IMR-90 (cell line): Measurements from ENCODE around the gene GLG1. TPM values are rescaled to one million over a fixed set of nuclear protein-coding genes. Genes with fewer than 3 reads are reported as not detected.

ENCODE experiments used
- ATAC-seq: fragments of 200-7000 bp; cut with Tn5 transposase; 2 replicates; pipeline ENCODE4 v1.9.1; 2020; ENCODE audit warnings: low read depth, mild to moderate bottlenecking, moderate library complexity
- BruUV-seq: library from RNA; stranded (reverse); fragments of 400-500 nt; replicated peaks from 2 replicates; lab custom pipeline; 2021; lab: Mats Ljungman, UMichigan
- CTCF ChIA-PET: fragments of 300-600 bp; formaldehyde crosslinking; extraction: SDS; loops from one replicate; lab custom pipeline; 2021; ENCODE audit warnings: antibody characterized with exemption; lab: Yijun Ruan, JAX
- POLR2A ChIA-PET: fragments of 300-600 bp; sonication (Branson Sonifier 250); formaldehyde crosslinking; loops from one replicate; lab custom pipeline; 2022; ENCODE audit warnings: antibody characterized with exemption; ENCODE audit not compliant: unreplicated experiment; lab: Charles Lee
- DNase-seq: peaks from one replicate; pipeline ENCODE4 v3.0.0; 2013
- H2AFZ ChIP-seq: replicated peaks from 2 replicates; pipeline ENCODE3; 2013; ENCODE audit warnings: low read length, mild to moderate bottlenecking; ENCODE audit not compliant: poor library complexity
- H2AK5ac ChIP-seq: 2 replicates; pipeline ENCODE4 v1.6.1; 2013; ENCODE audit warnings: low read depth, low read length, inconsistent platforms
- H2AK9ac ChIP-seq: replicated peaks from 2 replicates; pipeline ENCODE3; 2013; ENCODE audit warnings: mild to moderate bottlenecking, low read depth, low read length, moderate library complexity; ENCODE audit not compliant: poor library complexity
- H2BK120ac ChIP-seq: 2 replicates; pipeline ENCODE4 v1.6.1; 2013; ENCODE audit warnings: low read depth, low read length, inconsistent platforms
- H2BK15ac ChIP-seq: 3 replicates; pipeline ENCODE4 v1.6.1; 2013; ENCODE audit warnings: low read depth, low read length, inconsistent platforms
- H2BK20ac ChIP-seq: 2 replicates; pipeline ENCODE4 v1.6.1; 2013; ENCODE audit warnings: low read depth, mild to moderate bottlenecking, inconsistent platforms, low read length, moderate library complexity
- H2BK5ac ChIP-seq: 2 replicates; pipeline ENCODE4 v1.6.1; 2013; ENCODE audit warnings: mild to moderate bottlenecking, low read depth, low read length, inconsistent platforms; ENCODE audit not compliant: poor library complexity, severe bottlenecking
- H3K14ac ChIP-seq: replicated peaks from 2 replicates; pipeline ENCODE4 v1.6.1; 2013; ENCODE audit warnings: low read depth, low read length, inconsistent platforms
- H3K18ac ChIP-seq: 2 replicates; pipeline ENCODE4 v1.6.1; 2013; ENCODE audit warnings: low read depth, low read length, control low read depth
- H3K23ac ChIP-seq: 2 replicates; pipeline ENCODE4 v1.6.1; 2013; ENCODE audit warnings: low read depth, low read length, inconsistent platforms
- H3K27ac ChIP-seq: 2 replicates; pipeline ENCODE4 v1.5.1; 2013; ENCODE audit warnings: mild to moderate bottlenecking, control low read depth, low read length; ENCODE audit not compliant: insufficient read depth
- H3K27me3 ChIP-seq: 2 replicates; pipeline ENCODE4 v1.6.1; 2013; ENCODE audit warnings: low read length; ENCODE audit not compliant: control insufficient read depth, insufficient read depth
- H3K36me3 ChIP-seq: 2 replicates; pipeline ENCODE4 v1.6.1; 2013; ENCODE audit warnings: low read length, mixed read lengths; ENCODE audit not compliant: control insufficient read depth, insufficient read depth
- H3K4ac ChIP-seq: 2 replicates; pipeline ENCODE4 v1.6.1; 2013; ENCODE audit warnings: low read depth, low read length, inconsistent platforms
- H3K4me1 ChIP-seq: 2 replicates; pipeline ENCODE4 v1.6.1; 2013; ENCODE audit warnings: low read length, mixed read lengths; ENCODE audit not compliant: control insufficient read depth, insufficient read depth
- H3K4me2 ChIP-seq: 2 replicates; pipeline ENCODE4 v1.6.1; 2013; ENCODE audit warnings: low read depth, mild to moderate bottlenecking, control low read depth, low read length, moderate library complexity
- H3K4me3 ChIP-seq: 2 replicates; pipeline ENCODE4 v1.5.1; 2013; ENCODE audit warnings: low read depth, mild to moderate bottlenecking, control low read depth, low read length, moderate library complexity; ENCODE audit not compliant: insufficient read depth
- H3K56ac ChIP-seq: 2 replicates; pipeline ENCODE4 v1.6.1; 2013; ENCODE audit warnings: low read length, inconsistent platforms; ENCODE audit not compliant: insufficient read depth; ENCODE audit errors: extremely low read depth
- H3K79me1 ChIP-seq, 2 experiments: 2 replicates each; pipeline ENCODE4 v1.6.1; 2013; ENCODE audit warnings: low read length in 2 of 2, inconsistent platforms in 1 of 2, low read depth in 1 of 2
- H3K9ac ChIP-seq: 2 replicates; pipeline ENCODE4 v1.6.1; 2013; ENCODE audit warnings: low read depth, low read length, control low read depth
- H3K9me1 ChIP-seq: 2 replicates; pipeline ENCODE4 v1.6.1; 2013; ENCODE audit warnings: low read length, inconsistent platforms; ENCODE audit not compliant: insufficient read depth
- H3K9me3 ChIP-seq: 2 replicates; pipeline ENCODE4 v1.6.1; 2013; ENCODE audit warnings: low read length; ENCODE audit not compliant: control insufficient read depth, insufficient read depth
- H4K20me1 ChIP-seq: 2 replicates; pipeline ENCODE4 v1.6.1; 2013; ENCODE audit warnings: low read length, inconsistent platforms; ENCODE audit not compliant: insufficient read depth
- H4K5ac ChIP-seq: 2 replicates; pipeline ENCODE4 v1.6.1; 2013; ENCODE audit warnings: mild to moderate bottlenecking, low read depth, low read length, control low read depth
- H4K8ac ChIP-seq, 2 experiments: 2 replicates each; pipeline ENCODE4 v1.6.1; 2013; ENCODE audit warnings: low read depth in 2 of 2, low read length in 2 of 2, control low read depth in 1 of 2, inconsistent platforms in 1 of 2
- H4K91ac ChIP-seq: 2 replicates; pipeline ENCODE4 v1.6.1; 2013; ENCODE audit warnings: low read depth, low read length, inconsistent platforms; ENCODE audit not compliant: insufficient read depth
- CHD1 ChIP-seq: IDR thresholded peaks from 2 replicates; pipeline ENCODE4 v1.6.1; 2012; ENCODE audit warnings: low read depth, low read length, improper control_type of control experiment
- RFX5 ChIP-seq: IDR thresholded peaks from 2 replicates; pipeline ENCODE4 v1.8.0; 2012; ENCODE audit warnings: low read depth, mild to moderate bottlenecking, low read length, moderate library complexity
- SMC3 ChIP-seq: fragments of 150-350 bp; IDR thresholded peaks from 2 replicates; pipeline ENCODE4 v1.6.1; 2016; ENCODE audit warnings: low read depth, mild to moderate bottlenecking, antibody characterized with exemption, low read length, moderate library complexity
- WGBS, 2 experiments: methylation state at CpG; one replicate each; pipeline versions ENCODE4 v1.1.5 to v1.1.7; 2013; ENCODE audit warnings: missing lambda C conversion rate in 2 of 2; ENCODE audit not compliant: insufficient read length in 1 of 2; ENCODE audit errors: extremely low coverage in 2 of 2; 5-methylcytosine and 5-hydroxymethylcytosine counted together
- dilution Hi-C: fragments of 300-500 bp; cut with HindIII; formaldehyde crosslinking; loops from one replicate; pipeline ENCODE4 v1.14.3; 2018; ENCODE audit warnings: low sequenced_read_pairs; ENCODE audit not compliant: unreplicated experiment
- in situ Hi-C: fragments of 300-500 bp; cut with MboI; formaldehyde crosslinking; loops from 3 replicates; pipeline ENCODE4 v1.14.3; 2019; ENCODE audit warnings: low sequenced_read_pairs, inconsistent platforms, mixed read lengths
- intact Hi-C: fragments of 100-400 bp; cut with micrococcal nuclease; formaldehyde crosslinking; loops from 2 replicates; pipeline ENCODE4 v1.10.0; 2022
- polyA plus RNA-seq, 3 experiments: library from polyadenylated mRNA; depleted of rRNA; stranded (reverse); fragments of >200 nt; gene quantifications; 2 replicates each; pipeline ENCODE4 v1.2.3, GENCODE V29; 2012; ENCODE audit warnings: low replicate concordance in 1 of 3
- total RNA-seq: library from RNA; depleted of rRNA; stranded (reverse); fragments of >200 nt; gene quantifications from 2 replicates; pipeline ENCODE4 v1.2.3, GENCODE V29; 2012
- TF ChIP-seq, protein P1 (sequence below): fragments of 150-350 bp; IDR thresholded peaks from 2 replicates; pipeline ENCODE4 v1.6.1; 2017; ENCODE audit warnings: mild to moderate bottlenecking, antibody characterized with exemption, low read length, low read depth

GLG1 gene
- total and polyA plus RNA-seq, 2 of the 4 experiments (the other 2 are of a cell fraction) = 91.0 to 107 TPM

GRCh38 chr16:74472540-74472939, 134.4 kb downstream of the GLG1 start:
- no peak overlapping the region for H2BK20ac ChIP-seq
- H2AK5ac ChIP-seq = no peak overlapping the region
- dilution Hi-C loops (no loop called here), in situ Hi-C loops (no loop called here), intact Hi-C loops (no loop called here)
- no peaks in the 10 kb centered on the region for H4K20me1 ChIP-seq
- H3K23ac ChIP-seq = no peak overlapping the region
- DNase-seq (no peak), ATAC-seq (no peak)
- ChIA-PET POLR2A (no interaction called here), CTCF (no interaction called here)
- no peak overlapping the region for H2BK5ac ChIP-seq
- H3K4ac ChIP-seq = no peak overlapping the region
- no TSS peak for BruUV-seq
- H4K8ac ChIP-seq = no peak overlapping the region
- H3K18ac ChIP-seq = no peak overlapping the region
- no peaks in the 10 kb centered on the region for H3K9me3 ChIP-seq
- H2BK15ac ChIP-seq = no peak overlapping the region
- no peaks in the 10 kb centered on the region for H3K4me1 ChIP-seq
- peaks cover 2 to 6% of the 10 kb centered on the region in 2 experiments; a peak in 2 of 4 replicates for H3K79me1 ChIP-seq
- H3K9ac ChIP-seq = no peak overlapping the region
- H2BK120ac ChIP-seq = no peak overlapping the region
- H3K4me3 ChIP-seq = no peak overlapping the region
- no peak overlapping the region for H4K91ac ChIP-seq
- no CpG with 5 or more reads among the region's 3 CpGs for WGBS, 2 experiments
- H3K4me2 ChIP-seq = no peak overlapping the region
- no peak overlapping the region for H3K56ac ChIP-seq
- TF ChIP-seq CHD1 = no peak
- TF ChIP-seq, protein P1, sequence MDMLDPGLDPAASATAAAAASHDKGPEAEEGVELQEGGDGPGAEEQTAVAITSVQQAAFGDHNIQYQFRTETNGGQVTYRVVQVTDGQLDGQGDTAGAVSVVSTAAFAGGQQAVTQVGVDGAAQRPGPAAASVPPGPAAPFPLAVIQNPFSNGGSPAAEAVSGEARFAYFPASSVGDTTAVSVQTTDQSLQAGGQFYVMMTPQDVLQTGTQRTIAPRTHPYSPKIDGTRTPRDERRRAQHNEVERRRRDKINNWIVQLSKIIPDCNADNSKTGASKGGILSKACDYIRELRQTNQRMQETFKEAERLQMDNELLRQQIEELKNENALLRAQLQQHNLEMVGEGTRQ = no peak
- TF ChIP-seq SMC3 = no peak
- TF ChIP-seq RFX5 = no peak
- no peak overlapping the region for H2AK9ac ChIP-seq
- H4K5ac ChIP-seq = no peak overlapping the region
- no peak overlapping the region for H2AFZ ChIP-seq
- H3K27me3 ChIP-seq = no peaks in the 10 kb centered on the region
- peaks cover 51% of the 10 kb centered on the region for H3K36me3 ChIP-seq
- H3K27ac ChIP-seq = no peak overlapping the region
- H3K14ac ChIP-seq = no peak overlapping the region
- no peaks in the 10 kb centered on the region for H3K9me1 ChIP-seq
